AG09309 (cell line): ENCODE measurements around the gene C2orf42.
"Not testable (repeated sequence)": the region's sequence is repeated elsewhere in the genome, so short reads cannot be mapped to it uniquely, and the experiment has no call there.

ENCODE experiments used
- DNase-seq: peaks from one replicate; pipeline ENCODE4 v3.0.0-alpha.2; 2010; ENCODE audit warnings: low read depth
- H3K4me3 ChIP-seq: 2 replicates; pipeline ENCODE4 v1.5.1; 2011; ENCODE audit warnings: mild to moderate bottlenecking, low read depth, low read length, moderate library complexity; ENCODE audit not compliant: control insufficient read depth
- CTCF ChIP-seq: IDR thresholded peaks from 2 replicates; pipeline ENCODE4 v1.5.1; 2011; ENCODE audit warnings: mild to moderate bottlenecking, low read depth, low read length, inconsistent platforms; ENCODE audit not compliant: insufficient read depth, control insufficient read depth; ENCODE audit errors: missing control alignments

The C2orf42 gene

GRCh38 chr2:70190418-70191243 is at the start of gene C2orf42:
C2orf42 (minus strand) TSS chr2:70191019; CDS start chr2:70181985, 9,034 bp downstream.
- peak within 1 kb of the TSS; percentile 47 for H3K4me3 ChIP-seq
- DNase-seq: peak; percentile 95
- peak; percentile 12 for TF ChIP-seq CTCF

- no peak overlapping the region for H3K4me3 ChIP-seq
- DNase-seq: no peak
- TF ChIP-seq CTCF: no peak
Observed at GRCh38 chr2:70240599-70240998, 49.8 kb upstream of the C2orf42 start.

- DNase-seq: no peak
- H3K4me3 ChIP-seq: no peak overlapping the region
- no peak for TF ChIP-seq CTCF
Observed at GRCh38 chr2:70233926-70234325, 43.1 kb upstream of the C2orf42 start.

- TF ChIP-seq CTCF: no peak
- H3K4me3 ChIP-seq: no peak overlapping the region
- no peak for DNase-seq
Observed at GRCh38 chr2:70226781-70227180, 36.0 kb upstream of the C2orf42 start.

GRCh38 chr2:70223305-70223704 is 32.5 kb upstream of the C2orf42 start:
- H3K4me3 ChIP-seq, DNase-seq: not testable (repeated sequence)

- peak; percentile 67 for DNase-seq
- no peak overlapping the region for H3K4me3 ChIP-seq
- no peak for TF ChIP-seq CTCF
Observed at GRCh38 chr2:70214953-70215549, 24.2 kb upstream of the C2orf42 start.

GRCh38 chr2:70214365-70214764 is 23.5 kb upstream of the C2orf42 start:
- no peak for DNase-seq
- no peak for TF ChIP-seq CTCF
- no peak overlapping the region for H3K4me3 ChIP-seq
